Right lobe of liver (tissue), 6 donors: ENCODE results near the gene CENPP. TPM values are rescaled to one million over a fixed set of nuclear protein-coding genes. Genes with fewer than 3 reads are reported as not detected.
A peak's percentile ranks its signal among the peaks of the same experiment; 100 is the strongest.

ENCODE experiments used
- ATAC-seq, 4 donors: fragments of 200-7000 bp; cut with Tn5 transposase; one replicate each; pipeline ENCODE4 v1.9.1; 2020; ENCODE audit warnings: mild to moderate bottlenecking in 4 of 4, moderate library complexity in 4 of 4
- DNase-seq, 3 donors: peaks; one replicate each; pipeline ENCODE4 v3.0.0-alpha.2; 2020
- H3K27ac ChIP-seq, 3 donors: fragments of 200-600 bp; one replicate each; pipeline ENCODE4 v1.8.0; 2022
- H3K27me3 ChIP-seq, 2 donors: fragments of 200-600 bp; one replicate each; pipeline ENCODE4 v1.8.0; 2022
- H3K36me3 ChIP-seq, 4 donors: fragments of 200-600 bp; sonication (generic) in 1 of 4; one replicate each; pipeline versions ENCODE4 v1.5.1 to v1.8.0; 2017 to 2022; ENCODE audit warnings: control low read depth in 1 of 4
- H3K4me1 ChIP-seq, 4 donors: fragments of 200-600 bp; sonication (generic) in 1 of 4; one replicate each; pipeline versions ENCODE4 v1.5.1 to v1.8.0; 2017 to 2022; ENCODE audit warnings: control low read depth in 1 of 4
- H3K4me3 ChIP-seq, 3 donors: fragments of 200-600 bp; one replicate each; pipeline ENCODE4 v1.8.0; 2022
- H3K9me3 ChIP-seq, 4 donors: fragments of 200-600 bp; sonication (generic) in 1 of 4; one replicate each; pipeline versions ENCODE4 v1.5.1 to v1.8.0; 2017 to 2022; ENCODE audit warnings: control low read depth in 1 of 4
- POLR2A ChIP-seq: fragments of 450-650 bp; IDR thresholded peaks from one replicate; pipeline ENCODE4 v1.6.1; 2017; ENCODE audit warnings: antibody characterized with exemption, mild to moderate bottlenecking
- WGBS: methylation state at CpG from one replicate; pipeline ENCODE4 v1.1.6; 2018; ENCODE audit warnings: low coverage, low lambda C conversion rate; ENCODE audit not compliant: insufficient coverage; ENCODE audit errors: missing lambda C conversion rate; 5-methylcytosine and 5-hydroxymethylcytosine counted together
- intact Hi-C, 2 donors: fragments of 100-400 bp; cut with DNase I; formaldehyde crosslinking; loops; one replicate each; pipeline versions ENCODE4 v1.11.2 to v1.14.1; 2022
- total RNA-seq, 6 experiments: library from RNA; depleted of rRNA in 2 of 6; stranded (reverse); fragments of >200 nt in 2 of 6; fragmentation: NEBNext Ultra II Directional in 3 of 6; extraction: Animal tissue kit (Norgen Biotek cat#: 25700) in 3 of 6; gene quantifications; one replicate each; pipeline versions ENCODE4 v1.1.0 to v1.2.4, GENCODE V29; 2016 to 2023
- TF ChIP-seq, protein P1 (sequence below), 4 donors: fragments of 200-600 bp in 3 of 4; fragments of 450-650 bp in 1 of 4; IDR thresholded peaks; one replicate each; pipeline versions ENCODE4 v1.5.1 to v1.8.0; 2016 to 2022; ENCODE audit warnings: antibody characterized with exemption in 4 of 4, mild to moderate bottlenecking in 2 of 4
- donor health status: DM: no; HTN: yes; CAD: no.
- donor health status: DM: no; HTN: no; CAD: no.
- donor health status: DM: no; HTN: no; CAD: no.
- donor health status: DM: no; HTN: yes; CAD: no.
- donor health status: DM: no; HTN: yes; CAD: no.

Gene CENPP
- total RNA-seq, 6 experiments from 2014 or later, result 1.0 to 3.7 (median 1.5) TPM

DNA sequence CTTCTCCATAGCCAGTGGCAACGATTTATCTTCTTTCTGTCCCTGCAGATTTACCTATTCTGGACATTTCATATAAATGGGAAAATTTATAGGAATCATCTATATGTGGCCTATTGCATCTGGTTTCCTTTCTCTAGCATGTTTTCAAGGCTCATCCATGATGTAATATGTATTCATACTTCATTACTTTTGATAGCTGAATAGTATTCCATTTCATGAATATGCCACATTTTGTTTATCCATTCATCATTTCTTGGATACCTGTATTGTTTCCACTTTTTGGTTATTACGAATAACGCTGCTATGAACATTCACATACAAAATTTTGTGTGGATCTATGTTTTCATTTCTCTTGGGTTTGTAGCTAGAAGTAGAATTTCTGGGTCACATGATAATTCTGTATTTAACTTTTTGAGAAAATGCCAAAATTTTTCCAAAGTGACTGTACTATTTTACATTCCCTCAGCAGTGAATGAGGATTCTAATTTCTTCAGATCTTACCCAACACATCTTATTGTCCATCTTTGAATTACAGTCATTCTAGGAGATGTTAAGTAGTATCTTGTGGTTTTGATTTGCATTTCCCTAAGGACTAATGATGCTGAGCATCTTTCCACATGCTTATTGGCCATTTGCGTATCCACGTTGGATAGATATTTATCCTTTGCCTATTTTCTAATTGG is 35.9 kb upstream of the CENPP start:
- Histone ChIP-seq H3K27me3 (no peaks in the 10 kb centered on the region), H3K4me3 (no peak overlapping the region), H3K36me3 (peaks cover 0 to 29% (median 11%) of the 10 kb centered on the region in 4 donors), H3K27ac (no peak overlapping the region), H3K9me3 (no peaks in the 10 kb centered on the region), H3K4me1 (peaks cover 0 to 17% (median 7%) of the 10 kb centered on the region in 4 donors)
- intact Hi-C loops, result no loop called here
- DNase-seq, result no peak
- 77% methylated on average over 5 of the region's 5 CpGs for WGBS
- no peak for TF ChIP-seq POLR2A
- TF ChIP-seq, protein P1, sequence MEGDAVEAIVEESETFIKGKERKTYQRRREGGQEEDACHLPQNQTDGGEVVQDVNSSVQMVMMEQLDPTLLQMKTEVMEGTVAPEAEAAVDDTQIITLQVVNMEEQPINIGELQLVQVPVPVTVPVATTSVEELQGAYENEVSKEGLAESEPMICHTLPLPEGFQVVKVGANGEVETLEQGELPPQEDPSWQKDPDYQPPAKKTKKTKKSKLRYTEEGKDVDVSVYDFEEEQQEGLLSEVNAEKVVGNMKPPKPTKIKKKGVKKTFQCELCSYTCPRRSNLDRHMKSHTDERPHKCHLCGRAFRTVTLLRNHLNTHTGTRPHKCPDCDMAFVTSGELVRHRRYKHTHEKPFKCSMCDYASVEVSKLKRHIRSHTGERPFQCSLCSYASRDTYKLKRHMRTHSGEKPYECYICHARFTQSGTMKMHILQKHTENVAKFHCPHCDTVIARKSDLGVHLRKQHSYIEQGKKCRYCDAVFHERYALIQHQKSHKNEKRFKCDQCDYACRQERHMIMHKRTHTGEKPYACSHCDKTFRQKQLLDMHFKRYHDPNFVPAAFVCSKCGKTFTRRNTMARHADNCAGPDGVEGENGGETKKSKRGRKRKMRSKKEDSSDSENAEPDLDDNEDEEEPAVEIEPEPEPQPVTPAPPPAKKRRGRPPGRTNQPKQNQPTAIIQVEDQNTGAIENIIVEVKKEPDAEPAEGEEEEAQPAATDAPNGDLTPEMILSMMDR (IDR thresholded peaks at IDR 0.05), result no peak
- ATAC-seq, result no peak

DNA sequence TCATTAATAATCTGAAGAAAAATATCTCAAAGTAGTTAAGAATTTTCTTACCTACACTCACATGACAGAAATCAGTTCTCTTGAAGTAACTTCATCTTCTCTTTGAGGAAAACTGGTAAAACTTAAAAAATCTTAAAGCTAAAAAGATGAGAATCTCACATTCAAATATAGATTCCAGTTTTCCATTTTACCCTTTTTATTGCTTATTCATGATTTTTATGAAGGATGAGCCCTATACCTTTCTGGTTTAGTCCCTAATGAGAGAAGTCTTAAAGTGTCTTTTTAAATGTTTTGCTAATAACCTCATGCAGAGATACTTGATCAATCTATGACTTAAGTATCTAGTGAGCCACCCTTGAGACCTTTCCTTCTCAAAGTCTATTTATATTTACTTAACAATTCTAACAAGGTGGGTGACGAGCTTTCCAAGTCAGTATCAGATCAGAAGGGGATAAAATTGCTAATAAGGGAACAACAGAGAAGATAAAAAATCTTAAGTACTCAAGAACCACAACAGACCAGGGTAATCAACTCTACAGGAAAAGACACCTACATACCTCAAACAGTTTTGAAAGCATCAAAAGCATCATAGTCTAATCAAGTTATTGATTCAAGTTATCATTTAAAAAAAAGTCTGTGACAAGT is 34.8 kb upstream of the CENPP start:
- Histone ChIP-seq H3K36me3 (peaks cover 0 to 19% (median 4%) of the 10 kb centered on the region in 4 donors), H3K27me3 (no peaks in the 10 kb centered on the region), H3K4me1 (peaks cover 0 to 18% (median 7%) of the 10 kb centered on the region in 4 donors), H3K4me3 (no peak overlapping the region), H3K9me3 (no peaks in the 10 kb centered on the region), H3K27ac (no peak overlapping the region)
- no peak for TF ChIP-seq POLR2A
- TF ChIP-seq, protein P1 (IDR thresholded peaks at IDR 0.05), result no peak
- no peak for ATAC-seq
- intact Hi-C loops, result no loop called here
- 75% methylated on average over 1 of the region's 1 CpG for WGBS
- DNase-seq, result no peak

DNA sequence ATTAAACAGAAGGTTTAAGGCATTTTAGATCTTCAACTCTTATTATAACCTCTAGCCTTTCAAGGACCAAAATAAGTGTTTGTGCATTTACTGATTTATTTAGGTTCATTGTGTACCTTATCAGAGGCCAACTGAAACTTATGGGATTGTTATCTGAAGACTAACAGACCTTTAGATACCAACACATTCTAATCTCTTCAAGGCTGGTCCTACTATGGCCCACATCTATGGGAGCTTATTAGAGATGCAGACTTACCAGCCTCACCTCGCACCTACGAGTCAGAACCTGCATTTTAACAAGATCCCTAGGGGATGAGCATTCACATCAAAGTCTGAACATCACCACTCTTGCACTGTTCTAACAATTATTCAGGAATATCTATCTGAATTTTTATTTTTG is 34.2 kb upstream of the CENPP start:
- ATAC-seq, result no peak
- no peak overlapping the region for H3K27ac ChIP-seq
- DNase-seq, result no peak
- H3K9me3 ChIP-seq, result no peaks in the 10 kb centered on the region
- TF ChIP-seq, protein P1 (IDR thresholded peaks at IDR 0.05), result no peak
- no peak for TF ChIP-seq POLR2A
- H3K36me3 ChIP-seq, result peaks cover 0 to 12% (median under 1%) of the 10 kb centered on the region in 4 donors
- intact Hi-C loops, result no loop called here
- peaks cover 0 to 18% (median 7%) of the 10 kb centered on the region in 4 donors for H3K4me1 ChIP-seq
- WGBS, result 72% methylated on average over 2 of the region's 2 CpGs
- H3K4me3 ChIP-seq, result no peak overlapping the region
- no peaks in the 10 kb centered on the region for H3K27me3 ChIP-seq

DNA sequence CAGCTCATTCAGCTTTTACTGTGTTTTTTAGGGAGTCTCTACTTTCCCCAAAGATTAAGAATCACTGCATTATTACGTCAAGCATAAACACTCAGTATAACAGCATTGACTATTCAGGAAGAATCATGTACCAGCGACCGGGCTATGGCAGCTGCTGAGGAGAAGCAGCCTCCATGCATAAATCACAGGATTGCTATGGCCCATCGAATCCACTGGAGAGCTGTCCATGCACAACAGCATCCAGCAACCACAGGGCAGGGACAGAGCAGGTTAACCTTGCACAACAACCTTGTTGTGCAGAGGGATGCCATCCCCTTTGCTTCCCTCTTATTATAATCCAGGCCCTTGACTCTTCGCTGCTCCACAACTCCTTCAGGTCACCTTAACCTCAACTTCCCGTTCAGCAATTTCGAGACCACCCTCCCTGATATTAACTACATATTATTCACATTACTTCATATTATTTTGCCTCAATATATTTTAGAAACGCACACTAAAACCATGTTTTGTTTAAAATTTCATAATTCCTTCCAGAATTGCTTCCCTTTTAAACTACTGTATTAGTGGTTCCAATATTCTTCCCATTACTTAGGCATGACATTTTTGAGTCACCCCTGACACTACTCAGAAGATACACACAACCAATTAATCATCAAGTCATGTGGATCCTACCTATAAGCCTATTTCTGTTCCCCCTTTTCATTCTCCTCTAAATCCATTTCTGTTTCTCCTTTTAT is 33.2 kb upstream of the CENPP start:
- 38% methylated on average over 8 of the region's 8 CpGs for WGBS
- intact Hi-C loops, result no loop called here
- Histone ChIP-seq H3K27ac (no peak overlapping the region), H3K4me3 (peak overlapping the region; percentile 53 to 79 (median 74)), H3K9me3 (no peaks in the 10 kb centered on the region), H3K36me3 (peaks cover 0 to 10% (median under 1%) of the 10 kb centered on the region in 4 donors), H3K27me3 (no peaks in the 10 kb centered on the region), H3K4me1 (peaks cover 0 to 18% (median 7%) of the 10 kb centered on the region in 4 donors)
- DNase-seq (no peak), ATAC-seq (no peak)
- no peak for TF ChIP-seq POLR2A
- TF ChIP-seq, protein P1 (IDR thresholded peaks at IDR 0.05), result no peak
